HCEC 1CT (cell line): ENCODE data around the gene PBX3.
"Not testable (repeated sequence)": the region's sequence is repeated elsewhere in the genome, so short reads cannot be mapped to it uniquely, and the experiment has no call there.

Experiments used
- DNase-seq: peaks from one replicate; pipeline ENCODE4 v3.0.0-alpha.2; 2017

Gene PBX3

GRCh38 chr9:125749287-125749935 is 2.2 kb downstream of the PBX3 start:
- DNase-seq: no peak

- peak; percentile 47 for DNase-seq
Measured at GRCh38 chr9:125749951-125750626, 2.9 kb downstream of the PBX3 start.

GRCh38 chr9:125750627-125751011 is 3.4 kb downstream of the PBX3 start:
- peak; percentile 66 for DNase-seq

DNA sequence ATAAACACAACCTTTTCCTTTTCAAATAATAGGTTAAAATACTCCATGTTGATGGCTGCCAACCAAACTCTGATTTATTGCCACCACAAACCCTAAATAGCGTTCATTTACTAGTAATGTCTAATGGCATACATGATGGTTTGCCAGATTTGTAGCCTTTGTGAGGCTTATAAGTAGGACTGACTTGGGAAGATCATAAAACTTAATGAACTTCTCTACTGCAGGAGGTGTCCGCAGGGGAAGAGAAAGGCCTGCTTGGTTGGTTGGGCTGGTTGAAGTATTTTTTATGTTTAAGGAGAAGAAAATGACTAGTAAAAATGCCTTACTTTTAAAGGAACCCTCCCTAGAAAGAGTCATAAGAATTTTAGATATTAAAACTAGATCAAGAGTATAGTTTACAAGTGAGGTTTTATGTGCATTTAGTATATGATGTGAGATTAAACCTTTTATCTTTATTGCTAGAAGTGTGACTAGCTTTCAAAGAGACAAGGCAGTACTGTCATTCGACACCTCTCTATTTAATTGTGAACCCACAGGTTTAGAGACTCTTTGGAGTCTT is 5.0 kb downstream of the PBX3 start:
- DNase-seq: no peak

GRCh38 chr9:125754096-125754495 is 6.9 kb downstream of the PBX3 start:
- no peak for DNase-seq

GRCh38 chr9:125755340-125755739 is 8.2 kb downstream of the PBX3 start:
- DNase-seq: no peak

GRCh38 chr9:125756518-125756917 is 9.3 kb downstream of the PBX3 start:
- no peak for DNase-seq

GRCh38 chr9:125757834-125758233 is 10.7 kb downstream of the PBX3 start:
- no peak for DNase-seq

DNA sequence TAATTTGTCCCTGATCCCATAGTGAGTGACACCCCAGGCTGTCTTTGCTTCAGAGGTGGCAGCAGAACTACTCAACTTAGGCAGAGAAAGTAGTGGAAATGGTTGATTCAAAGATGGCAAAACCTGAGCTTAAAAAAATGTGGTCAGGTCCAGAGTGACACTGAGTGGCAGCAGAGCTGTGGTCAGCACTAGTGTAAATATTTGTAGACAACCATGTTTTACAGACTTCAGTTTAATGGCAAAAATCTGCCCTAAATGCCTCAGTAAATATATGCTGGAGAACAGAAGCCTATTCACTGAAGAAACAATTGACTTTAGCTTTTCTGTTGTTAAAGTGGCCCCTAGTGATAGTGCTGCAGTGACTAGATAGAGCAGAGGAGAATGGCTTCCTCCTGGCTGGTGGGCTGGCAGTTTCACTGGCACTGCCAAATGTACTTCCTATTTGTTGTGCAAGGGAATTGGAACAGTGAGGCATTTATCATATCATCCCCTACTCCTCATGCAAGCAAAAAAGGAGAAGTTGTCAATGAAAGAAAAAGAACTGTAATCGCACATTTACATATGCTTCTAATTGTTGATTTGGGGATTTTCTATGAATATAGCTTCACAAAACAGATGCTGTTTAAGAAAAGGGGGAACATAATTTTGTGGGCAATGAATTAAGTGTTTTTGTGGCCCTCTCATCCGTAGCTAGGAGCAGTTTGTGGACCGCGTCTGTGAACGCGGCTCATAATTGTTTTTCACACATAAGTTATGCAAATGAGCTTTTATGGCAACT is 12.0 kb downstream of the PBX3 start:
- peak; percentile 35 for DNase-seq

DNA sequence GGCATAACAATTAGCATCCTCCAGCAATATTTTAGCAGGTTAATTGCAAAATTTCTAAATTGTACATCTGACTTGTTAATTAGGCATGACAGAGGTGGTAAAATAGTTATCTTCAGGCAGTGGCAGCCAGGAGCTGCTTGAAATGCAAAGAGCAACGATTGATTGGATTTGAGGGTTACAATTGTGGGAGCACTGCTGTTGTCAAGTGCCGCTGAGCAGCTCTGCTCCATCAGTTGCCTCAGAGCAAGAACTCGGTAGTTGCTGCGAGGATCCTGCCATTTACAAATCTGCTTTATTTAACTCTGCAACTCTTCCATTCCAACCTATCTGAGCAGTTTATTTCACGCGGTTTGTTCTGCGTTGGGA is 12.6 kb downstream of the PBX3 start:
- DNase-seq: peak; percentile 53

DNA sequence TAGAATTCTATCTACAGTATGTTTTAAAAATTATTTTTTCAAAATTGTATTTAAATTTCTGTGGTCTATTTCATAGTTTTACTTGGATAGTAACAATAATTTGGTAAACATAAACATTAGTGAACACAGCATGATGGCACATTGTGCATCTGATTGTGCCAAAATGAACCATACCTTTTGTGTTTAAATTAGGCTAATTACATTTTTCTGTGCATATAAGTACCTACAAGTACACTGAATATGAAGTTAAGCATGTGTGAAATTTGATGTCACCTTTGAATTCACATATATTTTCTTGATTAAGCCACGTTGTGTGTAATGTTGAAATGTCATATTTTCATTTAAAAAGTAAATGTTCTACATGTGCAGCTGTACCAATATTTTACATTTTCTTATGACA is 13.4 kb downstream of the PBX3 start:
- DNase-seq: no peak

DNA sequence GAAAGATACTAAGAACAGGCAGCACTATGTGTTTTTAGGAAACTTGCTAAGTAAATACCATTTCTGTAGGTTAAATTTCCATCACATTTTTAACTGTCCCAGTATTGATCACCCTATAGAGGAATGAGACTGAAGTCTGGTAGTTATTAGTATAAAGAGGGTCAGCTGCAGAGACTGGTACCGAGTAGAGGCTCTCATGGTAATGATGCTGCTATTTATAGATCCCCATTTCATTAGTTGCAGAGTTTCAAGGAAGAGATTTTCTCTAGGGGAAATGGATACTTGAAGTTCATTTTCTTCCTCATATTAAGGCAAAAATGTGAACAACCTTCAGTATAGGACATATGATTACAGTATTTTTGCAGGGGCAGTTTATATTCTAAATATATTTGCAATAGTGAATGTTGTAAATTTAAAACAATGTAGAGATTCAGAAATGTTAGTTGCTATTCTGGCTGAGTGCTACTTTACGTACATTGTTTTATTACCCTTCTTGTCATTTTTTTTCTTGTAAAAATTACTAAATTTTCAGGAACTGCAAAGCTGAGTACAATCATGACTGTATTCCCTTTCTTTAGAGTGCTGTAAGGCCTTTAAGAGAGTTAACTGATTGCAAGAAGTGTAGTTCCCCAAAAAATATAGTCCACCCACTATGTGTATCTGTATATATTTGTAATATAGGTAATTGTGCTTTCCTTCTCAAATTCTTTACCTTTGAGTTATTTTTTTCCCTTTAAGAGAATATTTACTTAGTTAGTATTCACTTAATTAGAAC is 14.7 kb downstream of the PBX3 start:
- DNase-seq: no peak

DNA sequence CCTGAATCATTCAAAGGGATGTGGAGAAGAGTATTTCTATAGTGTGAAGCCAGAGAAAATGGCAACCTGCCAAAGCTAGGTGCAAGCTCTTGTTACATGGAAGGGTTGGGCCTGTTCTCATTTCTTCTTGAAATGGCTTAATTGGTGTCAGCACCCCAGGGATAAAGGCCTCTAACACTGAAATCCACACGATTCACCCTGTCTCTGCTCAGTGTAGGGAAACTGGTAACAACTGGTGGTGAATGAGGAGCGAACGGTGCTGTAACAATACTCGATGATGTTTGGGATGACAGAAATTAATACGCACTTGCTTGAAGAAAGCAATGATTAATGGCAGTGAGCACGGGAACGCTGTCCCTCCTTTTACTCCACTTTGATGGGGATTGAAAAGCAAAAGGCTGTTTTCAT is 16.2 kb downstream of the PBX3 start:
- DNase-seq: peak; percentile 42

DNA sequence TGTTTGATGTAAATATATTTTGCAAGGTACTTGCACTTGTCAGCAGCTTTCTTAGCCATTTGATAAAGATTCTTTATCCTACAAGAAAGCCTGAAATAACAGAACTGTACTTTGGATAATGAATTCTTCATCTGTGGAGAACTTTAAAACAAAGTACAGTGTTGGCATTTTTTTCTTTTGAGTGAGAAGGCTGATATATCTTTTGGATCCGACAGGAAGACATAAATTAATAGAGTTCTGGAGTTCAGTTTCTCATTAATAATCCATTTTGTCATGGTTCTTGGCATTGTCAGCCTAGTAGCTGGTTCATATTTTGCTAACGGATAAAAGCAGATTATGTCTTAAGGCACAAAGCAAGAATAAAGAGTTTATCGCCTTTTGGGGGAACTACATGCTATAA is 17.0 kb downstream of the PBX3 start:
- DNase-seq: no peak

- no peak for DNase-seq
Measured at GRCh38 chr9:125766468-125767221, 19.5 kb downstream of the PBX3 start.

- DNase-seq: no peak
Measured at GRCh38 chr9:125767349-125767748, 20.2 kb downstream of the PBX3 start.

DNA sequence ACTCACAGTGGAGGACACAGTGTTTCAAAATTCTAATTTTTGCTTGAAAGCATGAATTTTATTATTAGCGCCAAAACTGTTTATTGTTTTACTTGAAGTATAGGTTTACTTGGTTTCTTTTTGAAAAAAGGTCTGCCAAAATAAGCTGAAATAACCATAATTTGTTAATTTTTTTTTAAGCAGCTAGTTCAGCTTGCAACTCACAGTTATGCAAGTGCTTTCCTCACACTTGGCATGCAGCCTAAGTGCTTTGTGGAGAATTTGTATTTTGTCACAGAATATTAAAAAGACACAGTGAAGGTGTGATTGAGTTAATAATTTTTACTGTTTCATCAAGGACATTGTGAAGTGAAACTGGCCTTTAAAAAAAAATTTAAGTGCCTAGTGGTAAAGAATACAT is 21.6 kb downstream of the PBX3 start:
- no peak for DNase-seq

DNA sequence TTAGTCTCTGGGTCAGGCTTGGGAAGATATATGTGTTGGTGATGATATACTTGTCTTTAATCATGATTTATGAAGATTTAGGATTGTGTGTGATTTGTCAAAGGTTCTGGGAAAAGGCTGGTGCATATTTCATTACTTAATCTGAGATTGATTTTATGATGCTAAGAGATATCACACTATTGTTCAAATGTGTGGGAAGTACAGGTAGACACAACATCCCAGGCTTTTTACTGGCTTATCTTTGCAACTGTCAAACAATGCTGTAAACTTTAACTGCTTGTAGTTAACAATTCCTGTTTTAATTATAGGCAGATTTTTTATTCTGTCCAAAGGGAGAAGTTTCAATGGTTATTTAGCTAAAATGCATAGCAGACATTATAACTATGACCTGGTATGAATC is 23.9 kb downstream of the PBX3 start:
- no peak for DNase-seq

DNA sequence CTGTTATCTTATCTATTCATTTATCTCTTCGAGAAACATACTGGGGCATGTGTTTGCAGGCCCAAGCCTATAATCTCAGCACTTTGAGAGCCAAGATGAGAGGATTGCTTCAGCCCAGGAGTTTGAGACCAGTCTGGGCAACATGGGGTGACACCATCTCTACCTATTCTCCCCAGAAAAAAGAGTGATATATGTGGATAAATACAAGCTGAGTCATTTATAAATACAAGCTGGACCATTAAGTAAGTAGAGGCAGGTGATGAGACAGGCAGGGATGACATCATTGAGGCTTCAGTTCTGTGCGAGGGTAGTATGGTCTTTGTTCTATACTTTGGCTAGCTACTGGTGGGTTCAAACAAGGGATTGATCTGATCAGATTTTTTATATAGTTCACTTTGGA is 25.6 kb downstream of the PBX3 start:
- DNase-seq: no peak

DNA sequence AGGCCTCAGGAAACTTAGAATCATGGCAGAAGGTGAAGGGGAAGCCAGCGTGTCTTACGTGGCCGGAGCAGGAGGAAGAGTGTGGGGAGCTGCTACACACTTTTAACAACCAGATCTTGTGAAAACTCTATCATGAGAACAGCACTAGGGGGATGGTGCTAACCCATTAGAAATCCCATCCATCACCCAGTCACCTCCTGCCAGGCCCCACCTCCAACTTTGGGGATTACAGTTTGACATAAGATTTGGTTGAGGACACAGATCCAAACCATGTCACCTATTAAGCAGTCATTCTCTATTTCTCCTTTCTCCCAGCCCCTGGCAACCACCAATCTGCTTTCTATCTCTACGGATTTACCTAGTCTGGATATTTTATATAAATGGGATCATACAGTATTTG is 26.9 kb downstream of the PBX3 start:
- no peak for DNase-seq

GRCh38 chr9:125776789-125777188 is 29.6 kb downstream of the PBX3 start:
- DNase-seq: not testable (repeated sequence)

DNA sequence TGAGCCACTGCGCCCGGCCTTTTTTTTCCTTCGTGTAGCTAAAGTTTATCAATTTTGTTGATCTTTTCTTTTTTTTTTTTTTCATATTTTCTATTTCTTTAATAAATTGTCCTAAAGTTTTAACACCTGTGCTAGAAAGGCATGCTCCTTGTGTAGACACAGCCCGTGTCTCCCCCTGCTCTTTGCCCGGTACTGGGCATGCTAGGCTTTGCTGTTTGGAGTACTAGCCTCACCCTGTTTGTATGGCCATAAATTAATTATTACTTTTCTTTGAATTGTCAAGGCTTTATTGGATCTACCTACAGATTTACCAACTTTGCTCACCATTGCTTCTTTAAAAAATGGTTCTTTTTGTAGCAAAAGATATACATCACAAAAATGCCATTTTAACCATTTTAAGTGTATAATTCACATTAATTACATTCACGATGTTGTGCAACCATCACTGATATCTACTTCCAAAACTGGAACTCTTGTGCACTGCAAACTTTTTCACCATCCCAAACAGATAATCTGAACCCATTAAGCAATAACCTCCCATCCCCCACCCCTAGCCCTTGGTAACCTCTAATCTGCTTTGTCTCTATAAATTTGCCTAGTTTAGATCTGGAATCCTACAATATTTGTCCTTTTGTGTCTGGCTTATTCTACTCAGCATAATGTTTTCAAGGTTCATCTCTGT is 31.5 kb downstream of the PBX3 start:
- DNase-seq: not testable (repeated sequence)
